MM.1S (cell line): ENCODE measurements around the gene MEIG1.

ENCODE experiments used
- CTCF ChIP-seq: fragments of 300-600 bp; sonication (generic); IDR thresholded peaks from 2 replicates; pipeline ENCODE4 v1.5.1; 2016; ENCODE audit warnings: antibody characterized with exemption, low read length, mixed read lengths
- EZH2phosphoT487 ChIP-seq: fragments of 300-600 bp; sonication (generic); IDR thresholded peaks from 2 replicates; pipeline ENCODE4 v1.6.1; 2018; ENCODE audit warnings: antibody characterized with exemption, low read length

GRCh38 chr10:14930610-14931009 is 28.6 kb upstream of the MEIG1 start:
- TF ChIP-seq CTCF = no peak
- no peak for TF ChIP-seq EZH2phosphoT487
